Thyroid gland (tissue), 4 donors: ENCODE measurements around the gene MUC3A. TPM values are rescaled to one million over a fixed set of nuclear protein-coding genes. Genes with fewer than 3 reads are reported as not detected.

Experiments used
- DNase-seq, 2 donors: peaks; one replicate each; pipeline ENCODE4 v3.0.0-alpha.2; 2019
- H3K27ac ChIP-seq, 3 donors: fragments of 200-600 bp; sonication (generic); 1 replicate in 2 of 3; 2 replicates in 1 of 3; pipeline ENCODE4 v1.5.1; 2016 to 2019; ENCODE audit warnings: mild to moderate bottlenecking in 1 of 3, moderate library complexity in 1 of 3
- H3K27me3 ChIP-seq: fragments of 200-600 bp; sonication (generic); one replicate; pipeline ENCODE4 v1.5.1; 2019
- H3K36me3 ChIP-seq, 2 donors: fragments of 200-600 bp; sonication (generic); one replicate each; pipeline ENCODE4 v1.5.1; 2016 to 2019
- H3K4me1 ChIP-seq, 2 donors: fragments of 200-600 bp; sonication (generic); one replicate each; pipeline ENCODE4 v1.5.1; 2017 to 2019
- H3K4me3 ChIP-seq, 3 donors: fragments of 200-600 bp; sonication (generic); replicated peaks in 1 of 3; 1 replicate in 2 of 3; 2 replicates in 1 of 3; pipeline ENCODE4 v1.5.1; 2016; ENCODE audit warnings: mild to moderate bottlenecking in 1 of 3
- H3K9me3 ChIP-seq: fragments of 200-600 bp; sonication (generic); one replicate; pipeline ENCODE4 v1.5.1; 2017
- CTCF ChIP-seq, 6 experiments: fragments of 200-600 bp in 3 of 6; fragments of 450-650 bp in 3 of 6; sonication (generic) in 3 of 6; IDR thresholded peaks; one replicate each; pipeline ENCODE4 v1.5.1; 2016 to 2019; ENCODE audit warnings: antibody characterized with exemption in 6 of 6, mild to moderate bottlenecking in 2 of 6, inconsistent platforms in 1 of 6, moderate library complexity in 1 of 6
- POLR2A ChIP-seq, 2 donors: fragments of 450-650 bp; IDR thresholded peaks; one replicate each; pipeline ENCODE4 v1.6.1; 2017; ENCODE audit warnings: antibody characterized with exemption in 2 of 2, mild to moderate bottlenecking in 2 of 2, moderate library complexity in 1 of 2
- WGBS, 2 donors: methylation state at CpG; one replicate each; pipeline ENCODE4 v1.1.5; 2017; 5-methylcytosine and 5-hydroxymethylcytosine counted together
- intact Hi-C: fragments of 100-400 bp; cut with DNase I; formaldehyde crosslinking; loops from one replicate; pipeline ENCODE4 v1.15.1; 2023
- total RNA-seq, 4 donors: library from RNA; depleted of rRNA; stranded (reverse); fragments of >200 nt; gene quantifications; one replicate each; pipeline ENCODE4 v1.2.3, GENCODE V29; 2016

Gene MUC3A
- total RNA-seq, 4 donors from 2014 or later = under 0.01 to 0.29 (median 0.22) TPM

- WGBS, 2 donors = 32 to 35% methylated on average over 6 of the region's 6 CpGs
Observed at GRCh38 chr7:100951172-100951571, 1.8 kb downstream of the MUC3A start.

GRCh38 chr7:100951888-100952560, 2.7 kb downstream of the MUC3A start:
- Histone ChIP-seq H3K27ac (no peak overlapping the region), H3K4me3 (no peak overlapping the region), H3K9me3 (no peaks in the 10 kb centered on the region), H3K36me3 (no peaks in the 10 kb centered on the region), H3K4me1 (no peaks in the 10 kb centered on the region), H3K27me3 (no peaks in the 10 kb centered on the region)
- WGBS, 2 donors = 67% methylated on average over 15 of the region's 15 CpGs
- TF ChIP-seq CTCF (IDR thresholded peaks at IDR 0.05) (no peak), POLR2A (IDR thresholded peaks at IDR 0.05) (no peak)
- DNase-seq = no peak
- intact Hi-C loops = no loop called here

More at GRCh38 chr7:100951172-100951571, 1.8 kb downstream of the MUC3A start:
- no peak for DNase-seq
- no peaks in the 10 kb centered on the region for H3K4me1 ChIP-seq
- intact Hi-C loops = no loop called here
- H3K36me3 ChIP-seq = no peaks in the 10 kb centered on the region
- no peaks in the 10 kb centered on the region for H3K9me3 ChIP-seq
- no peak overlapping the region for H3K27ac ChIP-seq
- no peaks in the 10 kb centered on the region for H3K27me3 ChIP-seq
- H3K4me3 ChIP-seq = no peak overlapping the region
- TF ChIP-seq CTCF (IDR thresholded peaks at IDR 0.05) = no peak
- TF ChIP-seq POLR2A (IDR thresholded peaks at IDR 0.05) = no peak

- WGBS, 2 donors = 59 to 62% methylated on average over 2 of the region's 2 CpGs
Observed at GRCh38 chr7:100952641-100953040, 3.3 kb downstream of the MUC3A start.

GRCh38 chr7:100957832-100958421, 8.6 kb downstream of the MUC3A start:
- Histone ChIP-seq H3K9me3 (no peaks in the 10 kb centered on the region), H3K27ac (no peak overlapping the region), H3K4me3 (no peak overlapping the region), H3K27me3 (no peaks in the 10 kb centered on the region), H3K4me1 (no peaks in the 10 kb centered on the region), H3K36me3 (no peaks in the 10 kb centered on the region)
- DNase-seq = no peak
- intact Hi-C loops = no loop called here
- TF ChIP-seq CTCF (IDR thresholded peaks at IDR 0.05) (no peak), POLR2A (IDR thresholded peaks at IDR 0.05) (no peak)
- WGBS, 2 donors = 58 to 64% methylated on average over 12 of the region's 12 CpGs

More at GRCh38 chr7:100952641-100953040, 3.3 kb downstream of the MUC3A start:
- intact Hi-C loops = no loop called here
- Histone ChIP-seq H3K4me3 (no peak overlapping the region), H3K27me3 (no peaks in the 10 kb centered on the region), H3K4me1 (no peaks in the 10 kb centered on the region), H3K36me3 (no peaks in the 10 kb centered on the region), H3K27ac (no peak overlapping the region), H3K9me3 (no peaks in the 10 kb centered on the region)
- no peak for DNase-seq
- TF ChIP-seq POLR2A (IDR thresholded peaks at IDR 0.05) (no peak), CTCF (IDR thresholded peaks at IDR 0.05) (no peak)

- TF ChIP-seq POLR2A (IDR thresholded peaks at IDR 0.05) (no peak), CTCF (IDR thresholded peaks at IDR 0.05) (no peak)
- Histone ChIP-seq H3K4me3 (no peak overlapping the region), H3K36me3 (no peaks in the 10 kb centered on the region), H3K27me3 (peaks cover 8% of the 10 kb centered on the region), H3K27ac (no peak overlapping the region), H3K9me3 (no peaks in the 10 kb centered on the region), H3K4me1 (no peaks in the 10 kb centered on the region)
- intact Hi-C loops = no loop called here
- WGBS, 2 donors = 60 to 65% methylated on average over 2 of the region's 2 CpGs
- DNase-seq = no peak
Observed at GRCh38 chr7:100959894-100960293, 10.6 kb downstream of the MUC3A start.
